Measurements from ENCODE around the gene GNG7. TPM values are rescaled to one million over a fixed set of nuclear protein-coding genes. Genes with fewer than 3 reads are reported as not detected.
"Not testable (repeated sequence)": the region's sequence is repeated elsewhere in the genome, so short reads cannot be mapped to it uniquely, and the experiment has no call there.

GNG7 gene
- total and polyA plus RNA-seq, 5 donors, result 25.4 to 58.2 (median 42.9) TPM

- Histone ChIP-seq H3K27me3 (ENCODE audit: control insufficient read depth, insufficient read depth) (no peaks in the 10 kb centered on the region), H3K4me1 (ENCODE audit: control insufficient read depth, insufficient read depth, low read length) (peaks cover 15% of the 10 kb centered on the region), H3K4me3 (ENCODE audit: low read length) (no peak overlapping the region), H3K27ac (ENCODE audit: low read length) (peak overlapping the region; percentile 62), H3K9me3 (ENCODE audit: control insufficient read depth, low read length) (no peaks in the 10 kb centered on the region)
- DNase-seq, result peak in 1 of 3 donors; percentile 43
- intact Hi-C loops (cut with DNase I), result no loop called here
- no peak for ATAC-seq
- 82% methylated on average over 16 of the region's 16 CpGs for WGBS
Measured at GRCh38 chr19:2629491-2630351, 72.8 kb downstream of the GNG7 start.

GRCh38 chr19:2628597-2628996, 73.9 kb downstream of the GNG7 start:
- WGBS, result 94% methylated on average over 8 of the region's 8 CpGs
- no peaks in the 10 kb centered on the region for H3K9me3 ChIP-seq (ENCODE audit: control insufficient read depth, low read length)
- no peak overlapping the region for H3K4me3 ChIP-seq (ENCODE audit: low read length)
- no peak for DNase-seq
- no peaks in the 10 kb centered on the region for H3K27me3 ChIP-seq (ENCODE audit: control insufficient read depth, insufficient read depth)
- ATAC-seq, result no peak
- intact Hi-C loops (cut with DNase I), result no loop called here
- no peak overlapping the region for H3K27ac ChIP-seq (ENCODE audit: low read length)
- H3K4me1 ChIP-seq (ENCODE audit: control insufficient read depth, insufficient read depth, low read length), result peaks cover 9% of the 10 kb centered on the region

- ATAC-seq (no peak), DNase-seq (no peak)
- Histone ChIP-seq H3K9me3 (ENCODE audit: control insufficient read depth, low read length) (no peaks in the 10 kb centered on the region), H3K4me3 (ENCODE audit: low read length) (no peak overlapping the region), H3K27me3 (ENCODE audit: control insufficient read depth, insufficient read depth) (no peaks in the 10 kb centered on the region), H3K4me1 (ENCODE audit: control insufficient read depth, insufficient read depth, low read length) (peaks cover 8% of the 10 kb centered on the region), H3K27ac (ENCODE audit: low read length) (peak overlapping the region; percentile 95)
- intact Hi-C loops (cut with DNase I), result no loop called here
- WGBS, result 87% methylated on average over 7 of the region's 7 CpGs
Measured at GRCh38 chr19:2627855-2628254, 74.6 kb downstream of the GNG7 start.

DNA sequence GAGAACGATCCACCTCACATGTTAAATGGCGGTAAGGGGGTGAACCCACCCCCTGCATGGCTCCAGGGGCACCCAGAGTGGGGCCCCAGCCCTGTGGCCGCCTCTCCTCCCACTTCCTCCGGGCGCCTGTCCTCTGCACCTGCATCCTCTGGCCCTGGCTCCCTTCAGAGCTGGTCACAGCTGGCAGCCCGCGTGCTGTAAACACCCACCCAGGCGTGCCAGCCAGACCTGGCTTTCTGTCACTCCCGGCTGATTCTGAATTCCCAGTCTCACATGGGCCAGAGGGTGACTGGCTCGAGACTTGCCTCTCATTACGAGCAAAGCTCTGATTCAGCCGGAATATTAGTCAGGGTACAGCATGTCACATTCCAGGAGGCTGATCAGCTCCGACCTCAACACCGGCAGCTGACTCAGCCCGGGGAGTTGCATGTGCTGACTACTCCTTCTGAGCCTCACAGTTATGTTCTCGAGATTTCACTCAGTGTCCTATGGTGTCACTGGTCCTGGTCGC, 75.1 kb downstream of the GNG7 start:
- peak; percentile 80 to 90 for ATAC-seq

DNA sequence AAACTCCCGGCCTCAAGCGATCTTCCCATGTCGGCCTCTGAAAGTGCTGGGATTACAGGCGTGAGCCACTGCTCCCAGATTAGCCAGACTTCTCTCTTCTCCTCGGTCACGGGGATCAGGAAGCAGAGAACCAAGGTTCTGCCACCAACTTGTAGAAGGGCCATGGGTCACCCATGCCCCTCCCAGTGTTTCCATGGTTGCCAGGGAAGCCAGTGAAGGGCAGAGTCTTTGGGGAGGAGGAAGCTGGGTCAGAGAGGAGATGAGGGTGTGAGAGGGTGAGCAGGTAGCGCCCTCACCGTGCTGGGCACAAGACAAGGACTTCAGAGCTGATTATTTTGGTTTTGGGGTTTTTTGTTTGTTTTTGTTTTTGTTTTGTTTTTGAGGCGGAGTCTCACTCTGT, 77.1 kb downstream of the GNG7 start:
- WGBS, result 71% methylated on average over 9 of the region's 9 CpGs
- ATAC-seq (peak in 1 of 2 donors; percentile 1), DNase-seq (peak in 1 of 3 donors; percentile 69)
- Histone ChIP-seq H3K27me3 (ENCODE audit: control insufficient read depth, insufficient read depth) (no peaks in the 10 kb centered on the region), H3K27ac (ENCODE audit: low read length) (no peak overlapping the region), H3K9me3 (ENCODE audit: control insufficient read depth, low read length) (no peaks in the 10 kb centered on the region), H3K4me3 (ENCODE audit: low read length) (no peak overlapping the region), H3K4me1 (ENCODE audit: control insufficient read depth, insufficient read depth, low read length) (peaks cover 8% of the 10 kb centered on the region)
- intact Hi-C loops (cut with DNase I), result no loop called here

More for the DNA sequence above, 75.1 kb downstream of the GNG7 start:
- 41% methylated on average over 17 of the region's 17 CpGs for WGBS
- peak; percentile 78 to 85 (median 84) for DNase-seq
- Histone ChIP-seq H3K9me3 (ENCODE audit: control insufficient read depth, low read length) (no peaks in the 10 kb centered on the region), H3K4me3 (ENCODE audit: low read length) (no peak overlapping the region), H3K4me1 (ENCODE audit: control insufficient read depth, insufficient read depth, low read length) (peaks cover 8% of the 10 kb centered on the region), H3K27me3 (ENCODE audit: control insufficient read depth, insufficient read depth) (no peaks in the 10 kb centered on the region), H3K27ac (ENCODE audit: low read length) (peak overlapping the region; percentile 95)
- intact Hi-C loops (cut with DNase I), result no loop called here

DNA sequence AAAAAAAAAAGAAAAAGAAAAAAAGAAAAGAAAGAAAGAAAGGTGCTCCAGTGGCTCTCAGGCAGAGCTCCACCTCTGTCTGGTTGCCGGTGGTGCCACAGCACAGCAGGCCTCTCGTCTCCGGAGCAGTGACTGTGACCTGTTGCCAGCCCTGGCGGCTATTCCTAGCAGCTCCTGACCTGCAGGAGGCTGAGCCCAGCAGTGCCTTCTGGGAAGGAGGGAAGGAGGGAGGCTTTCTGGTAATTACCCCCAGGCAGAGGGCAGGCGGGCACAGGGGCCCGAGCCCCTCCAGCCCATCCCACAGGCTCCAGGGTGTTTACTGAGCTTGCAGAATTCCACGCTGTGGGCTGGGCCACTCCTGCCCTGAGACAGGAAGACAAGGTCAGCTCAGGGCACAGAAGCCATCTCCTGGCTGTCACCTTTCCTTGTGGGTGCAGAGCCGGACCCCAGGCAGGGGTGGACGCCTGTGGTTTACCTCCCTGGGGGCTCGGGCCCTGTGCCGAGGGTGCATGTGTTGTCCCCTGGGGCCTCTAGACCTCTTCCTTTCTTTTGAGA, 77.9 kb downstream of the GNG7 start:
- H3K27ac ChIP-seq (ENCODE audit: low read length), result peak overlapping the region; percentile 32
- peak; percentile 39 to 49 for ATAC-seq
- peaks cover 8% of the 10 kb centered on the region for H3K4me1 ChIP-seq (ENCODE audit: control insufficient read depth, insufficient read depth, low read length)

DNA sequence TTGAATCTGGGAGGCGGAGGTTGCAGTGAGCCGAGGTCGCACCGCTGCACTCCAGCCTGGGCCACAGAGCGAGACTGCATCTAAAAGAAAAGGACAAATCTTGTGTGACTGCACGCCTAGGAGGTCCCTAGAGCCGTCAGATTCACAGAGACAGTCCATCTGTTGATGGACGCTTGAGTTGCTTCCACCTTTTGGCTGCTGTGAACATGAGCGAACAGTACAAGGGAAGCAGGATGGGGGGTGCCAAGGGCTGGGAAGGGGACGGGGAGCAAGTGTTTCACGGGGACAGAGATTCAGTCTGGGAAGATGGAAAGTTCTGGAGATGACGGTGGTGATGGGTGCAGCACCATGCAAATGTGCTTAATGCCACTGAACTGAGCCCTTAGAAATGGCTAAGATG, 78.7 kb downstream of the GNG7 start:
- H3K4me1 ChIP-seq (ENCODE audit: control insufficient read depth, insufficient read depth, low read length), result peaks cover 8% of the 10 kb centered on the region
- no peak overlapping the region for H3K4me3 ChIP-seq (ENCODE audit: low read length)
- ATAC-seq, result no peak
- H3K27me3 ChIP-seq (ENCODE audit: control insufficient read depth, insufficient read depth), result no peaks in the 10 kb centered on the region
- intact Hi-C loops (cut with DNase I), result no loop called here
- DNase-seq, result peak in 1 of 3 donors; percentile 33
- H3K27ac ChIP-seq (ENCODE audit: low read length), result no peak overlapping the region
- no peaks in the 10 kb centered on the region for H3K9me3 ChIP-seq (ENCODE audit: control insufficient read depth, low read length)
- WGBS, result 85% methylated on average over 12 of the region's 12 CpGs

More for the DNA sequence above, 77.9 kb downstream of the GNG7 start:
- H3K4me3 ChIP-seq (ENCODE audit: low read length), result no peak overlapping the region
- peak in 2 of 3 donors; percentile 81 to 83 for DNase-seq
- WGBS, result 41% methylated on average over 11 of the region's 11 CpGs
- H3K9me3 ChIP-seq (ENCODE audit: control insufficient read depth, low read length), result no peaks in the 10 kb centered on the region
- intact Hi-C loops (cut with DNase I), result no loop called here
- no peaks in the 10 kb centered on the region for H3K27me3 ChIP-seq (ENCODE audit: control insufficient read depth, insufficient read depth)

GRCh38 chr19:2622371-2622961, 80.0 kb downstream of the GNG7 start:
- H3K4me1 ChIP-seq (ENCODE audit: control insufficient read depth, insufficient read depth, low read length); H3K4me3 ChIP-seq (ENCODE audit: low read length); H3K27ac ChIP-seq (ENCODE audit: low read length); H3K9me3 ChIP-seq (ENCODE audit: control insufficient read depth, low read length); intact Hi-C loops (cut with DNase I); ATAC-seq; H3K27me3 ChIP-seq (ENCODE audit: control insufficient read depth, insufficient read depth): not testable (repeated sequence)
- peak in 1 of 3 donors; percentile 62 for DNase-seq
- 80% methylated on average over 40 of the region's 40 CpGs for WGBS

DNA sequence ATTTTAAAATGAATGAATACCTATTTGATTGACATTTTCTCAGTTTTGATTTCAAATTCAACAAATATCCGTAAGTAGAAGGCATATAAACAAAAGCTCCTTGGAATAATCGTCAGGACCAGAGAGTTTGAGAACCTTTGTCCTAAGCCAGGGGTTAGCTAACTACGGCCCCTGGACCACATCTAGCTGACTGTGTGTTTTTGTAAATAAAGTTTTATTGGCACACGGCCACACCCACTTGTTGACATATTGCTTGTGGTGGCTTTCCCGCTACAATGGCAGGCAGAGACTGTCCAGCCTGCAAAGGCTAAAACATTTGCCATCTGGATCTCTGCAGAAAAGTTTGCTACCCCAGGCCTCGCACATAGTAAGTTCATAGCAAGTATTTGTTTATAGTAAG, 83.4 kb downstream of the GNG7 start:
- peak in 1 of 3 donors; percentile 2 for DNase-seq
- H3K4me1 ChIP-seq (ENCODE audit: control insufficient read depth, insufficient read depth, low read length), result no peaks in the 10 kb centered on the region
- H3K27ac ChIP-seq (ENCODE audit: low read length), result no peak overlapping the region
- WGBS, result 88% methylated on average over 6 of the region's 6 CpGs
- H3K4me3 ChIP-seq (ENCODE audit: low read length), result no peak overlapping the region
- intact Hi-C loops (cut with DNase I), result no loop called here
- H3K27me3 ChIP-seq (ENCODE audit: control insufficient read depth, insufficient read depth), result no peaks in the 10 kb centered on the region
- no peak for ATAC-seq
- no peaks in the 10 kb centered on the region for H3K9me3 ChIP-seq (ENCODE audit: control insufficient read depth, low read length)

GRCh38 chr19:2618611-2619010, 83.9 kb downstream of the GNG7 start:
- intact Hi-C loops (cut with DNase I), result no loop called here
- DNase-seq (peak; percentile 54 to 86 (median 81)), ATAC-seq (peak in 1 of 2 donors; percentile 17)
- H3K4me1 ChIP-seq (ENCODE audit: control insufficient read depth, insufficient read depth, low read length), result no peaks in the 10 kb centered on the region
- no peaks in the 10 kb centered on the region for H3K27me3 ChIP-seq (ENCODE audit: control insufficient read depth, insufficient read depth)
- no peak overlapping the region for H3K27ac ChIP-seq (ENCODE audit: low read length)
- H3K4me3 ChIP-seq (ENCODE audit: low read length), result no peak overlapping the region
- WGBS, result 69% methylated on average over 10 of the region's 10 CpGs
- no peaks in the 10 kb centered on the region for H3K9me3 ChIP-seq (ENCODE audit: control insufficient read depth, low read length)
